Cortex of kidney (tissue), 1 donor: ENCODE data around the gene HOXA3.

ENCODE experiments used
- DNase-seq: peaks from one replicate; lab custom pipeline; 2025; lab: John Stamatoyannopoulos, UW

HOXA3 gene

GRCh38 chr7:27091941-27092818, 60.2 kb downstream of the HOXA3 start:
- DNase-seq: no peak

- DNase-seq: no peak
Measured at GRCh38 chr7:27091105-27091504, 61.3 kb downstream of the HOXA3 start.

GRCh38 chr7:27088002-27088922, 64.1 kb downstream of the HOXA3 start:
- no peak for DNase-seq

GRCh38 chr7:27083646-27084045, 68.7 kb downstream of the HOXA3 start:
- no peak for DNase-seq

GRCh38 chr7:27082171-27082570, 70.2 kb downstream of the HOXA3 start:
- no peak for DNase-seq

GRCh38 chr7:27080844-27081436, 71.4 kb downstream of the HOXA3 start:
- no peak for DNase-seq

GRCh38 chr7:27079234-27079975, 73.0 kb downstream of the HOXA3 start:
- no peak for DNase-seq

- DNase-seq: no peak
Measured at GRCh38 chr7:27078616-27079233, 73.7 kb downstream of the HOXA3 start.

GRCh38 chr7:27073076-27073475, 79.3 kb downstream of the HOXA3 start:
- no peak for DNase-seq

- no peak for DNase-seq
Measured at GRCh38 chr7:27071622-27072390, 80.6 kb downstream of the HOXA3 start.

- DNase-seq: no peak
Measured at GRCh38 chr7:27068259-27068658, 84.1 kb downstream of the HOXA3 start.

GRCh38 chr7:27066148-27066547, 86.2 kb downstream of the HOXA3 start:
- DNase-seq: no peak

- no peak for DNase-seq
Measured at GRCh38 chr7:27065709-27066108, 86.7 kb downstream of the HOXA3 start.

GRCh38 chr7:27064661-27065060, 87.7 kb downstream of the HOXA3 start:
- no peak for DNase-seq

GRCh38 chr7:27064159-27064558, 88.2 kb downstream of the HOXA3 start:
- no peak for DNase-seq

GRCh38 chr7:27062946-27063345, 89.4 kb downstream of the HOXA3 start:
- no peak for DNase-seq
